ENCODE data around the gene ENTHD1.
"Not testable (repeated sequence)": the region's sequence is repeated elsewhere in the genome, so short reads cannot be mapped to it uniquely, and the experiment has no call there.

ENTHD1 gene

DNA sequence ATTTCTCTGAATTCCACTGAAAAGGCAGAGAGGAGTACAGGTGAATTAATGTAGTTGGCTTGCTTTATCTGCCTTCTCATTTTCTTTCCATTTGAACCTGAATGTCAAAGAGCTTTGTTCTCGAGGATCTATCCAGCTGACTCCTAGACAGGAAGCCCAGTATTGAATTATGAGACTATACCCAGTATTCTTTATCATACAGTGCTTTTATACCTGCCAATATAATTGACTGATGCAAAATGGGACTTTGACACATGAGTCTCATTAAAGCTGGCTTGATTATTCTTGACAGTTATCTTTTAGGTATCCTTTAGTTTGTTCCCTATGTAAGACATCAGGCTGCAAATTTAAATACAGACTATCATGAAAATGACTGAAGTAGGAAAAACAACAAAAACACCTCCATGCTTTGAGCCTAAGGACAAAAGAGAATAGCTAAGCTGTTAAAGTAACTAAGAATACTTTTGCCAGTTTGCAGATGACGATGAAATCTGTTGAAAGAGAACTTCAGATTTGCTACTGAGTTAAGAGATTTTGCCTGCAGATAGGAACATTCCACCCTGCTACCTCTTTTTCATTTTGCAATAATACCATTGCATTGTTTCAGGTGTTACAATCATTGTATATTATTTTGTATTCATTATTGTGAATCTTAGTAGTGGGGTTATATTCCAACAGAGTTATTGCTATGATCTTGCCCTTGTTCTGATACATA lies 117.1 kb downstream of the ENTHD1 start:
- DNase-seq = no peak

DNA sequence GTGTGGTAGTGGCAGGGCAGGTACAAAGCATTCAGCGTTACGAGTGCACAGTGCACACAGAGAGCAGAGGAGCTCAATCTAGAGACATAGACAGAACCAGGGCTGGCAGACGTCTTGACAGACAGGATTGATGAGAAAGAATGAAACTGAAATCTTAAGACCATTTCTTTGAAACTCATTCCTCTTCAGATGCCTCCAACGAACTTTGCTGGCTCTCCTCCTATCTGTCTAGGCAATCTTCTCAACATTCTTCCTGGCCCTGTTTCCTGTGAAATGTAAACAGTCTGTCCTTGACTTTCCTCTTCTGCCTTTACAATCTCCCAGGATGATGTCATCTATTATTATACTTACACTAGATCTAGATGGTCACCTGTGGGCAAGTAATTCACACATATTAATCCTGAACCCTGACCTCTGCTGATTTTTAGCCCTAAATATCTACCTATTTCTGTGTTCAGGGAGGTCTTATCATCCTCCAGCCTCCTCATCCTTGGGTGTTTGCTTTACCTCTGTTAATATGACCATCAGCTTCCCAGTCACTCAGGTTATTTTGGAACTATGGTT lies 119.5 kb downstream of the ENTHD1 start:
- no peak for DNase-seq

DNA sequence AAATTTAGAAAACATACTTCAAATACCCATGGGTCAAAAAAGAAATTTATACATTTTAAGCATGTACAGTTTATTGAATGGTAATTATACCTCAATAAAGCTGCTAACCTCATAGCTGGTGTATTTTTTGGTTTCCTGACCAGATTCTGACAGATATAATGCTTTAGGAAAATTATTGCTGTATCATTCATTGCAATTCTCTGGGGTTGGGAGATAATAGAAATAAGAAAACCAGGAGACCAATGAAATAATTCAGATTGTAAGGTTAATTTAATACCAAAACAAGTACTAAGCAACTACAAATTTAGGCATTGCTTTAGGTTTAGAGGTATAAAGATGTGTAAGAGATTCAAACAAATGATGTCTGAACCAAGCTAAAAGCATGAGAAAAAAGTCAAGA lies 120.1 kb downstream of the ENTHD1 start:
- no peak for DNase-seq

DNA sequence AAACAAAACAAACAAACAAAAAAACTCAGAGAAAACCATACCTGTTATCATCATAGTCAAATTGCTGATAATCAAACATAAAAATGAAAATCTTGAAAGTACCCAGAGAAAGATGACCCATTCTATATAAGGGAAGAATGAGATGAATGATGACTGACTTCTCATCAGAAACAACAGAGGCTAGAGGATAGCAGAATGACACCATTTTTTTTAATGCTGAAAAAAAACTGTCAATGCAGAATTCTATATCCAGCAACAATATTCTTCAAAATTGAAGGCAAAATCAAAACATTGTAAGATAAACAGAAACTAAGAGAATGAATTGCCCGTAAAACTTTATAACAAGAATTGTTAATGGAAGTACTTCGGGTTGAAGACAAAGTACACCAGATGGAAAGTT lies 122.1 kb downstream of the ENTHD1 start:
- no peak for DNase-seq

DNA sequence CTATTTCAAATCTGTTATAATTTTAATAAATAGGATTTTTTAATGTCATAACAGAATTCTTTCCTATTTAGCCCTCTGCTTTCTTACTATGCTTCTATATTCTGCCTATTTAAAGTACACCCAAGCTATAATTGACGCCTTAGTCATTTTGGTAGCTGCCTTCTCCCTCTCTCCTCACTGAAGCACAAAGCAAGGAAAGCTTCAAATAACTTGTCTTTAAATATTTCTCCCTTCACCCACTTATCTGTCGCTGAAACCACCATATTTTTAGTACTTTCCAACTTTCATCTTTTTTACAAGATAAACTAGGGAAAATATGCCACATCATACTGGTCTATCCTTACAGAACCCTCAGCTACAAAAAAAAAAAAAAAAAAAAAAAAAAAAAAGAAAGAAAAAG lies 127.9 kb downstream of the ENTHD1 start:
- no peak for DNase-seq

DNA sequence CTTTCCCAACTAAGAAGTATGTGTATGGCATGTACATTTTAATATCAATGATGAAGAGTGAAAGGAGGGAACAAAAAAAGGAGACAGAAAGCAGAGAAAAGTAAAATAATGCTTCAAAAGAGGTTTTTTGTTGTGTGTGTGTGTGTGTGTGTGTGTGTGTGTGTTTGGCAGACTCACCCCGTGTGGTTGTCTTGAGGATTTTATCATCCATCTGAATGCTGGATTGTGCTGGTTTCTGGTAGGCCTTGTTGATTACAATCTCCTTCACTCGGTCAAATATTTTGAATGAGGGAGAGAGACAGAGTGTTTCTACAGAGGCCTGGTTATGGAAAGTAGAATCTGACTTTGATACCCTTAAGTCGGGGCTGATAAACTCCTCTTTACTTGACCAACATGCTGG lies 128.5 kb downstream of the ENTHD1 start:
- DNase-seq = no peak

DNA sequence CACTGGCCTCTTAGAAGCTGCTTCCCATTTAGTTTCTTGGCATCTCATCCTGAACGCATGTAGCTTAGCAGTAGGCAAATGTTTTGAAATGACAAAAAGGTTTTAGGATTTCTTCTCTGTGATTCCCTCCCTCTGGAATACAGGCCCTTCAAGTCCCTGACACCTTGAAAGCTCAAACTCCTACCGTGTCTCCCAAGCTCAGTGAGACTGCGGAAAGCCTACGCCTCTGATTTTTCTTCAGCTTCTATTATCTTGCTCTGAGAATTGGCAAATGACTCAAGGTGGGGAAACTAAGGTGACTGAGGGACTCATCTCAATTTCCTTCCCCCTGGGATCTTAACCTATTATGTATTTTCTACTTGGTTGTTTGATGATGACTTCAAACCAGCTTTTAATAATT lies 130.3 kb downstream of the ENTHD1 start:
- DNase-seq = no peak

DNA sequence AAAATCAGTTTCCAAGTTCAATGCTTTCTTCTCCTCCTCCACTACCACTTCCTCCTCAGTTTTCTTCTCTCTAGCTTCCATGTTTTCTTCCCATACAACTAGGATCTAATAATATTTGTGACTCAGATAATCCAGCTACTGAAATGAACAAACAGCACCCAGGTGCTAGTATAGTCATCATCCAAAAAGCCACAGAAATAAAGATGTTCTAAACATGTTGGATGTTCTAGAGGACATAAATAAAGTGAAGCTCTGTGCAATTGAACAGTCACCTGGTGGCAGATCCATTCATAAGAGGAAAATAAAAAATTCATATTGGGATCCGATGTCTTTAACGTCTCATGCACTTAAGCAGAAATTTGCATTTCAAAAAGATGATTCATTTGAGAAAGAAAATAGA lies 142.8 kb downstream of the ENTHD1 start:
- DNase-seq = no peak

DNA sequence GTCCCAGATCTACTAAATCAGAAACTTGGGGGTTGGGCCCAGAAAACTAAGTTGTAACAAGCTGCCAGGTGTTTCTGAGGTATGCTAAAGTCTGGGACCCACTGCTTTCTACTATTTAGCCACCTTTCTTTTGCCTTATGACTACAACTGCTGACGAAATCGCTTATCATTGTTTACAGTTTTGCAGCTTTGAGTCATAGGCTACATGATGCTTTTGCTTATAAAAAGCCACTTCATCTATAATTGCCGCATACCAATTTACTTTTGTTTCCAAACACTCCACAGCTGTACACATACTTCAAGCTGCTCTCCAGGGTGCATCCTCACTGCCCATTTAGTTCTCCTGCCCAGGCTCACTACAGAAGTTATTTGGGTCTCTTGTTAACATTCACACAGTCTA lies 144.7 kb downstream of the ENTHD1 start:
- peak; percentile 53 for DNase-seq

DNA sequence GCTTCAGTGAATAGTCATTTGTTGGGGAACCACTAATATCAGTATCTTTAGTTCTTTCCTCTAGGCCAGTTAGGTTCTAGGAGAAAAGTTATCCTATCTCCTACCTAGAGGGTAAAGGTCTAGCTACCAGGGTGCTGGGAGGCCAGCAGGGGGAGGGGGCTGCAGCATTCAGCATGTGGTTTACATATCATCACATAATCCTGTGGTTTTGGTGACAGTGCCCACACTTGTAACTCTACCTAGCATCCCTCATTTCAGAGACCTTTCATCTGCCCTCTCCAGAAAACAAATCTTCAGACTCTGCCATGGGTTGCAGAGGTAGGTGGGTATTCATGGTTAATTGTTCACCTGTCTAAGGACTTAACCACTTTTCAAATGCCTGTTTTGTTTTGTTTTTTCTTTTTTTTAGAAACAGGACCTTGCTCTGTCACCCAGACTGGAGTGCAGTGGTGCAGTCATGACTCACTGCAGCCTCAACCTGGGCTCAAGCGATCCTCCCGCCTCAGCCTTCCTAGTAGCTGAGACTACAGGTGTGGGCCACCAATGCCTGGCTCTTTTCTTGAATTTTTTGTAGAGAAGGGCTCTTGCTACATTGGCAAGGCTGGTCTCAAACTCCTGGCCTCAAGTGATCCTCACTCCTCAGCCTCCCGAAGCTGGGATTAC lies 146.8 kb downstream of the ENTHD1 start:
- no peak for DNase-seq

DNA sequence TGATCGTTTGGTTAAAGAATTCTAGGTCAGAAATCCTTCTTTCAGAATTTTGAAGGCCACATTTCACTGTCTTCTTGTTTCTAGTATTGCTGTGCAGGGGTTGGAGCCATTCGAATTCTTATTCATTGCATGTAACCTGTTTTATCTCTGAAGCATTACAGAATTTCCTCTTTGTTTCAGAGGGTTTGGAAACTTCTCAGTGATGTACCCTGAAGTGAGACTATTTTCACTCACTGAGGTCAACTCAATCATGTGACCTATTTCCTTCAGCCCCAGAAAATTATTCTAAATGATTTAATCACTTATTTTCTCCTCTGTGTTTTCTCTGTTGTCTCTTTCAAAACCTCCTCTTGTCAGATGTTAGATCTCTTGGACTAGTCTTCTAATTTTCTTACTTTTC lies 147.8 kb downstream of the ENTHD1 start:
- no peak for DNase-seq

DNA sequence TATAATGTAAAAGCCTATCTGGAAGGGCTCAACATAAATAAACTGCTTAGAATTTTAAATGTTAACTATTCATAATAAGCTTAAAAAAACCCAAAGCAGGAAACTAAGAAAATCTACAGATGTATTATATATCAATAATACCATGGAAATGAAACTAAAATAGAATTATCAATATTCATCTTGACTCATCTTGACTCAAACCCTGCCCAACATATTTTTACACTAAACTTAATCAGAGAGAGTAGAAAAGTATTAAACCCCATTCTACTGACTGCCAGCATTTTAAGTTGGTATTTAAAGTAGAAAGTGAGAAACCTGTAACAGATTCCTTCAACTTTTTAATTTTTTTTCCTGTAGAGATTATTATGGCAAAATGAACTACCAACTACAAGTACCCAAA lies 149.2 kb downstream of the ENTHD1 start:
- no peak for DNase-seq

DNA sequence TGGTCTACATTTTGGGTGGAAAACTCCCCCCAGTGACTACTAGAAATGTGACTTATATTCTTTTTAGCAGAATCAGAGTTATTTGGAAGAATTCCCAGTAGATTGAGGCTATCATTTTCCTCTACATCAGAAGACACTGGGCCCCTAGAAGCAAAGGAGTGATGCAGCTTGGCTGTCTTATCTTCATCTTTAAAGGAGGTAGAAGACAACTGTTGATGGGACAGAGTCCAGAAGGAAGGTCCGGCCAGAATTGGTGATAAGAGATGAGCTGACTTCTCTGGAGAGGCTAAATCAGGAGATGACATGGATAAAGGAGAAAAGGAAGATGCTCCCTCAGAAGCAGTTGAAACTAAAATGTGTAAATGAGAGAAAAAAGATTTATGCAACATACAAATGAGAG lies 149.6 kb downstream of the ENTHD1 start:
- DNase-seq = no peak

DNA sequence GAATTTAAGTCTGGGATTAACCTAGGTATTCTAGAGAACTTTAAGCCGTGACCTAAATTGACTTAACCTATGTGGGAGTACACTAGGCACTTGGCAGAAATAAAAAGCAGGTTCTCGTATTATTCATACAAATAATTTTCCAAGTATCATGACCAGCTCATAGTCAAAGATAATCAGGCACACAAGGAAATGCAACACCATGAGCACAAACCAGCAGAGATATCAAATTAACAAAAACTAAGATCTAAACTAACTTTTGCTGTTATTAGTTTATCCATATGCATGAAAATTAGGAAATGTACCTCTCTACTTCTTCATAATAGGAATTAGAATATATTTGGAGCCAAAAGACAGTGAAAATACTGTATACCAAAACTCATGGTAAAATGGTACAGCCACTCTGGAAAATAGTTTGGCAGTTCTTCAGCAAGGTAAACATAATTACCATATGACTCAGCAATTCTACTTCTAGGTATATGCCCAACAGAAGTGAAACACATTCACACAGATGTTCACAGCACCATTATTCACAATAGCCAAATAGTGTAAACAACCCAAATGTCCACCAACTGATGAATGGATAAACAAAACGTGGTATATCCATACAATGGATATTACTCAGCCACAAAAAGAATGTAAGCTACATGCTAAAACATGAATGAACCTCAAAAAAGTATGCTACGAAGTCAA lies 154.1 kb downstream of the ENTHD1 start:
- DNase-seq = no peak

DNA sequence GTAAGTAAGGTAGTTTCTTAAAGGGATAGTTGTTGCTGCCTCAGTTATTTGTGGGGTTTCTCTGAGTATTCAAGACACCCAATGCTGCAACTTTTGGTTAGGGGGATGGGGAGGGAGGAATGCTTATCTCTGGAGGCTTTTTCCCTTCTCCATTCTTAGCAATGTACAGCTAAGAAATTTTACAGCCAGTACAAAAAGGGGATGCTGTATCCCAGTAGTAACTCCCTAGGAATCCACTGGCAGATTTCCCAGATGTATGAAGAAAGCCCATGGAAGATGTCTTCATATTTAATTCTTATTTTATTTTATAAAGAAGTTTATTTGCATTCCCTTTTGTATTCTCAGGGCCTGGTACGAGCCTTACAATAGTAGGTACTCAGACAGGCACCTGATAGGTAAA lies 154.8 kb downstream of the ENTHD1 start:
- no peak for DNase-seq

DNA sequence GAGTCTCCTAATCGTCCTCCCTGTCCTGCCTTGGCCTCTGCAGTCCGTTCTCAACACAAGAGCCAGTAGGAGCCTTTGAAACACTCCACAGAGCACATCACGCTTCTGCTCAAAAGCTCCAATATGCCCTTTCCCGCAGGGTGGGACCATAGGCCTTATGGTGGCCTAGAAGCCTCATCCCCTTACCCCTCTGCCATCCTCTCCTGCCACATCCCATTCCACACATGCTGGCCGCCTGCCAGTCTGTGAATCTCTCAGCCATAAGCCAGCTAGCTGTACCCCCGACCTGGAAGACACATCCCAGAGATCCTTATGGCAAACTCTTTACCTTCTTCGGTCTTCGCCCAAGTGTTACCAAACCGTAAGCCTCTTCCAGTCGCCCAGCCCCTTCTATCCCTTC lies 157.8 kb downstream of the ENTHD1 start:
- DNase-seq = no peak

DNA sequence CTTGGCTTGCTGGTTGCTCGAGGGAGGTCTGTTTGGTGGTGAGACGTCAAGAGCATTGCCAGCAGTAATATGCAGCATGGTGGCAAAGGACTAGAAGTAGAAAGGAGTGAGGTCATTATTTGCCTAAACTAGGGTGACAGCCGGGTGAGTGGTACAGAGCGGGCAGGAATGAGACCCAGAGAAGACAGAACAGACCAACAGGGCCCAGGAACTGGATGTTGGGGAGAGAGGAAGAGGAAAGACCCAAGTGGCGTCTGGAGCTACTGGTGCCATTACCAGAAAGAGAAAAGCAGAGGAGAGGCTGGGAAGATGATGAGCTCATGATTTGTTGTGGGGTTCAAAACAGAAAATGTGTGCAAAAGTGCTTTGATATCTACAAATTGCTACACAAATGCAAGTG lies 158.7 kb downstream of the ENTHD1 start:
- no peak for DNase-seq

DNA sequence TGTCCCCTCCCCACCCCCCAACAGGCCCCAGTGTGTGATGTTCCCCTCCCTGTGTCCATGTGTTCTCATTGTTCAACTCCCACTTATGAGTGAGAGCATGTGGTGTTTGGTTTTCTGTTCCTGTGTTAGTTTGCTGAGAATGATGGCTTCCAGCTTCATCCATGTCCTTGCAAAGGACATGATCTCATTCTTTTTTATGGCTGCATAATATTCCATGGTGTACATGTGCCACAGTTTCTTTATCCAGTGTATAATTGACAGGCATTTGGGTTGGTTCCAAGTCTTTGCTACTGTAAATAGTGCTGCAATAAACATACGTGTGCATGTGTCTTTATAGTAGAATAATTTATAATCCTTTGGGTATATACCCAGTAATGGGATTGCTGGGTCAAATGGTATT lies 159.5 kb downstream of the ENTHD1 start:
- not testable (repeated sequence) for DNase-seq

DNA sequence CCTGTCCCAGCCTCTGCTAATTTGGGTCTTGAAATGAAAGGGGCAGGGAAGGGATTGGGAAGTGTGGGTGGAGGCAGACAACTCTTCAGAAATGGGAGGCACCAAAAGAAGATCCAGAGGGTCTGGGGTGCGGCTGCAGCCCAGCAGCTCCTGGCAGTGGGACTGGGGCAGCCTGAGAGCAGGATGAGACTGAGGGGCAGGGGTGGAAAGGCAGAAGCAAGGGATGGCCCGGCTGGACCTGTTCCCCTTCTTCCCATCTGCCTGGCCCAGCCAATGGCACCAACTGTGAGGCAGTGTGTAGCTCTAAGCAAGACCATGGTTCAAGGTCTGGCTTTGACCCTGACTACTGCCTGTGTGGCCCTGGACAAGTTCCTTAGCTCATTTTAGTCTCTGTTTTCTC lies 160.4 kb downstream of the ENTHD1 start:
- no peak for DNase-seq

DNA sequence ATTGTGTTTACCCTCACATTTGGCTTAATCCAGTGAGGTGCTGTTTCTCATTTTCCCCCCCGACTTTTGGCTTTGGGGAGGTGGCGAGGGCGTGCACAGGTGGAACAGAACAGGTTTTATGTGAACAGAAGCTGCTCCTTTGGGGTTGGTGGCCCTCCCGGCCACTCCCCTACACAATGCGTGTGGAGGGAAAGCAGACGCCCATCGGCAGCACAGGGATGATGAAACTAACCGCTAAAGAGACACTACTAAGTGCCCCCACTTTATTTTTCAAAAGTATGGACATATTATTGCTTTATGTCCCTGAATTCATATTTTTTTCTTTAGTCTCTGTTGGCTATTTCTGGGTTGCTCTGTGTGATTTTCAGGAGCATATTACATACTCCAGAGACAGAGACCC lies 160.9 kb downstream of the ENTHD1 start:
- DNase-seq = no peak

DNA sequence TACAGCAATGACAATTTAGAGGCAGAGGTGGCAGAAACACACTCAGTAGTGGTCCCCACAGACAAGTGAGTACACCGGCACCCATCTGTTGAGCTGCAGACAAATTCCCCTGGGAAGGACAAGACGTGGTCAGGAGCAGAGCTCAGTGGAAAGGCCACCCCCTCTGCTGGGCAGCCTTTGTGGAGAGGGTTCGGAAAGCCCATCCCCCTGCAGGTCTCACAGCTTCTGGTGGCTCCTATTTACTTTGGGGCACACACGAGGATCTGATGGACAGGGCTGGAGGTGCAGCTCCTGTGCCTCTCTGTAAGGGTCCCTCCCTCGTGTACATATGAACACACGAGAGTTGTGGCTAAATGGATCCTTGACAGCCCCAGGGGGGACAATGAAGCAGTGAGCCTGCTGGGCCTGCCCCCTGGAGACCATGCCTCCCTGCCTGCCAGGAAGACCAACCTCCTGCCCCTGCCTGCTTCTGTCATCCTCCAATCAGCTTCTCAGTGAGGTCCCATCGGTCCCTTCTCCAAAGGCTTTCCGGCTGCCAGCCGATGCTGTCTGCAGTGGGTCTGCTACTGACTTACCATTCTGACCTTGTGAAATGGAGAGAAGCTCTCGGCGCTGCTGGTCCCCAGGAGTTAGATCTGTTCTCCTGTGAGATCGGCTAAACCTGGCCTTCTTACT lies 161.5 kb downstream of the ENTHD1 start:
- no peak for DNase-seq

DNA sequence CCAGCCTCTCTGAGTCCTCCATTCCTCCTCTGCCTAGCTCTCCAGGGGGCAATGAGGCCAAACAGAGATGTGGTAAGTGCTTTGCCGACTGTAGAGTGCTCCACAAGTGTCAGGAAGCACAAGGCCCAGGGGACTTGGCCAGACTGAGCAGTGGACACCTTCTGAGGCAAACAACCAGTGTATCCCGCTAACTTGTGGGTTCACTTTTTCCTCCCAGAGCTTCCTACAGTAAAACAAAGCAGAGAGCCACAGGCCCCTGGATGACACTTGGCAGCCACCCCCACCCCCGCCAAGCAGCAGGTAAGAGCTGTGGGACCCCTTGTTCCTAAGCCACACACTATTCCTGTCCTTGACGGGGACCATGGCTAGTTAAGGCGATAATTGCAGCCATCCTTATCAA lies 162.1 kb downstream of the ENTHD1 start:
- DNase-seq = no peak

DNA sequence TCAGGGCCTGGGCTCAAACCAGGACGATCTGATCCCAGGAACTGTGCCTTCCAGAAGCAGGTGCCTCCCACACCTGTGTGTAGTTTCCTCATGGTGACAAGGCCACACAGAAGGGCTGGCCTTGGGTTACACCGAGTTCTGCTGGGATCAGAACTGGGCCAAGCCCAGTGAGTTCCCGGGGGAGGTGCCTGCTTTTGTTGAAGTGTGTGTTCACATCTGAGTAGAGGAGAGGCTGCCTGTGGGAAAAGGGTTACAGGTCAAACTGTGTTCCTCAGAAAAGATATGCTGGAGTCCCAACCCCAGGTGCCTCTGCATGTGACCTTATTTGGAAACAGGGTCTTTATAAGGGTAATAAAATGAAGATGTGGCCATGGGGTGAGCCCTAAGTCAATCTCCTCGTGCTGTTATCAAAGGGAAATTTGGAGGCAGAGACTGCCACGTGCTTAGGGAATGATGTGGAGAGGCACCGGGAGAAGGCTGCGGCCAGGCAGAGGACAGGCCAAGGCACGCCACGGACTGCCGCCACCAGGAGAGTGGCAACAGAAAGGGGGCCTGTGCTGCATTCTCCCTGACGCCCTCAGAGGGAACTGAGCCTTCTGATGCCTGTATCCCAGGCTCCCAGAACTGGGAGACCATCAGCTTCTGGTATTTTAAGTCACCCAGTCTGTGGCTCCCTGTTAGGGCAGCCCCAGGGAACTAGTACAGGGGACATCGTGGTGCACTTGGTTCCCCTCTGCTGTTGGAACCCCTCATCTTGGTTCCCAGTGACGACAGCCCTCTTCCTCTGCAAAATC lies 164.2 kb downstream of the ENTHD1 start:
- DNase-seq = no peak
